ENCODE results near the gene APC2.
A peak's percentile ranks its signal among the peaks of the same experiment; 100 is the strongest.

The APC2 gene

GRCh38 chr19:1408300-1409203 lies 41.4 kb upstream of the APC2 start:
- H3K9ac ChIP-seq (ENCODE audit: low read depth in 1 of 2, low read length in 2 of 2), result peak overlapping the region; percentile 76 to 92

GRCh38 chr19:1409204-1410005 lies 40.5 kb upstream of the APC2 start:
- peak overlapping the region; percentile 80 to 82 for H3K4me3 ChIP-seq (ENCODE audit: low read length in 2 of 2)
- H3K9me3 ChIP-seq (ENCODE audit: control insufficient read depth in 2 of 2, low read length in 2 of 2), result no peaks in the 10 kb centered on the region
- no peaks in the 10 kb centered on the region for H3K27me3 ChIP-seq (ENCODE audit: control insufficient read depth in 2 of 2, insufficient read depth in 2 of 2, low read length in 2 of 2)
- peak overlapping the region; percentile 76 to 92 for H3K9ac ChIP-seq (ENCODE audit: low read depth in 1 of 2, low read length in 2 of 2)
- H3K27ac ChIP-seq (ENCODE audit: low read depth in 2 of 2, low read length in 2 of 2), result peak overlapping the region; percentile 85 to 89
- peaks cover 7 to 21% of the 10 kb centered on the region in 2 donors for H3K36me3 ChIP-seq (ENCODE audit: control insufficient read depth in 2 of 2, insufficient read depth in 2 of 2, low read length in 2 of 2)
- H3K4me1 ChIP-seq (ENCODE audit: control insufficient read depth in 2 of 2, insufficient read depth in 2 of 2, low read length in 2 of 2), result peaks cover 29 to 40% of the 10 kb centered on the region in 2 donors

More at GRCh38 chr19:1408300-1409203, 41.4 kb upstream of the APC2 start:
- Histone ChIP-seq H3K36me3 (ENCODE audit: control insufficient read depth in 2 of 2, insufficient read depth in 2 of 2, low read length in 2 of 2) (peaks cover 7 to 19% of the 10 kb centered on the region in 2 donors), H3K4me3 (ENCODE audit: low read length in 2 of 2) (peak overlapping the region; percentile 80 to 82), H3K4me1 (ENCODE audit: control insufficient read depth in 2 of 2, insufficient read depth in 2 of 2, low read length in 2 of 2) (peaks cover 29 to 40% of the 10 kb centered on the region in 2 donors), H3K27me3 (ENCODE audit: control insufficient read depth in 2 of 2, insufficient read depth in 2 of 2, low read length in 2 of 2) (no peaks in the 10 kb centered on the region), H3K27ac (ENCODE audit: low read depth in 2 of 2, low read length in 2 of 2) (peak overlapping the region; percentile 85 to 89), H3K9me3 (ENCODE audit: control insufficient read depth in 2 of 2, low read length in 2 of 2) (no peaks in the 10 kb centered on the region)

GRCh38 chr19:1410136-1410786 lies 39.7 kb upstream of the APC2 start:
- Histone ChIP-seq H3K27me3 (ENCODE audit: control insufficient read depth in 2 of 2, insufficient read depth in 2 of 2, low read length in 2 of 2) (no peaks in the 10 kb centered on the region), H3K9ac (ENCODE audit: low read depth in 1 of 2, low read length in 2 of 2) (no peak overlapping the region), H3K4me1 (ENCODE audit: control insufficient read depth in 2 of 2, insufficient read depth in 2 of 2, low read length in 2 of 2) (peaks cover 35 to 45% of the 10 kb centered on the region in 2 donors), H3K4me3 (ENCODE audit: low read length in 2 of 2) (no peak overlapping the region), H3K36me3 (ENCODE audit: control insufficient read depth in 2 of 2, insufficient read depth in 2 of 2, low read length in 2 of 2) (peaks cover 7 to 21% of the 10 kb centered on the region in 2 donors), H3K9me3 (ENCODE audit: control insufficient read depth in 2 of 2, low read length in 2 of 2) (no peaks in the 10 kb centered on the region), H3K27ac (ENCODE audit: low read depth in 2 of 2, low read length in 2 of 2) (no peak overlapping the region)

- H3K27ac ChIP-seq (ENCODE audit: low read depth in 2 of 2, low read length in 2 of 2), result no peak overlapping the region
- H3K4me1 ChIP-seq (ENCODE audit: control insufficient read depth in 2 of 2, insufficient read depth in 2 of 2, low read length in 2 of 2), result peaks cover 40 to 49% of the 10 kb centered on the region in 2 donors
- no peak overlapping the region for H3K4me3 ChIP-seq (ENCODE audit: low read length in 2 of 2)
- H3K9ac ChIP-seq (ENCODE audit: low read depth in 1 of 2, low read length in 2 of 2), result no peak overlapping the region
- no peaks in the 10 kb centered on the region for H3K9me3 ChIP-seq (ENCODE audit: control insufficient read depth in 2 of 2, low read length in 2 of 2)
- peaks cover 7 to 21% of the 10 kb centered on the region in 2 donors for H3K36me3 ChIP-seq (ENCODE audit: control insufficient read depth in 2 of 2, insufficient read depth in 2 of 2, low read length in 2 of 2)
- no peaks in the 10 kb centered on the region for H3K27me3 ChIP-seq (ENCODE audit: control insufficient read depth in 2 of 2, insufficient read depth in 2 of 2, low read length in 2 of 2)
Measured at GRCh38 chr19:1410789-1411188, 39.1 kb upstream of the APC2 start.

GRCh38 chr19:1411255-1412191 lies 38.4 kb upstream of the APC2 start:
- Histone ChIP-seq H3K27me3 (ENCODE audit: control insufficient read depth in 2 of 2, insufficient read depth in 2 of 2, low read length in 2 of 2) (no peaks in the 10 kb centered on the region), H3K36me3 (ENCODE audit: control insufficient read depth in 2 of 2, insufficient read depth in 2 of 2, low read length in 2 of 2) (peaks cover 7 to 27% of the 10 kb centered on the region in 2 donors), H3K9ac (ENCODE audit: low read depth in 1 of 2, low read length in 2 of 2) (no peak overlapping the region), H3K4me3 (ENCODE audit: low read length in 2 of 2) (no peak overlapping the region), H3K27ac (ENCODE audit: low read depth in 2 of 2, low read length in 2 of 2) (no peak overlapping the region), H3K9me3 (ENCODE audit: control insufficient read depth in 2 of 2, low read length in 2 of 2) (no peaks in the 10 kb centered on the region), H3K4me1 (ENCODE audit: control insufficient read depth in 2 of 2, insufficient read depth in 2 of 2, low read length in 2 of 2) (peaks cover 45 to 53% of the 10 kb centered on the region in 2 donors)

GRCh38 chr19:1412323-1412923 lies 37.5 kb upstream of the APC2 start:
- Histone ChIP-seq H3K36me3 (ENCODE audit: control insufficient read depth in 2 of 2, insufficient read depth in 2 of 2, low read length in 2 of 2) (peaks cover 11 to 31% of the 10 kb centered on the region in 2 donors), H3K27me3 (ENCODE audit: control insufficient read depth in 2 of 2, insufficient read depth in 2 of 2, low read length in 2 of 2) (no peaks in the 10 kb centered on the region), H3K4me1 (ENCODE audit: control insufficient read depth in 2 of 2, insufficient read depth in 2 of 2, low read length in 2 of 2) (peaks cover 41 to 51% of the 10 kb centered on the region in 2 donors), H3K4me3 (ENCODE audit: low read length in 2 of 2) (no peak overlapping the region), H3K9ac (ENCODE audit: low read depth in 1 of 2, low read length in 2 of 2) (no peak overlapping the region), H3K9me3 (ENCODE audit: control insufficient read depth in 2 of 2, low read length in 2 of 2) (no peaks in the 10 kb centered on the region), H3K27ac (ENCODE audit: low read depth in 2 of 2, low read length in 2 of 2) (no peak overlapping the region)

- no peak overlapping the region for H3K9ac ChIP-seq (ENCODE audit: low read depth in 1 of 2, low read length in 2 of 2)
- no peaks in the 10 kb centered on the region for H3K27me3 ChIP-seq (ENCODE audit: control insufficient read depth in 2 of 2, insufficient read depth in 2 of 2, low read length in 2 of 2)
- H3K9me3 ChIP-seq (ENCODE audit: control insufficient read depth in 2 of 2, low read length in 2 of 2), result no peaks in the 10 kb centered on the region
- peaks cover 14 to 37% of the 10 kb centered on the region in 2 donors for H3K36me3 ChIP-seq (ENCODE audit: control insufficient read depth in 2 of 2, insufficient read depth in 2 of 2, low read length in 2 of 2)
- H3K4me1 ChIP-seq (ENCODE audit: control insufficient read depth in 2 of 2, insufficient read depth in 2 of 2, low read length in 2 of 2), result peaks cover 41 to 51% of the 10 kb centered on the region in 2 donors
- H3K4me3 ChIP-seq (ENCODE audit: low read length in 2 of 2), result no peak overlapping the region
- H3K27ac ChIP-seq (ENCODE audit: low read depth in 2 of 2, low read length in 2 of 2), result no peak overlapping the region
Measured at GRCh38 chr19:1412995-1413800, 36.7 kb upstream of the APC2 start.

- peaks cover 19 to 27% of the 10 kb centered on the region in 2 donors for H3K4me1 ChIP-seq (ENCODE audit: control insufficient read depth in 2 of 2, insufficient read depth in 2 of 2, low read length in 2 of 2)
- H3K9me3 ChIP-seq (ENCODE audit: control insufficient read depth in 2 of 2, low read length in 2 of 2), result no peaks in the 10 kb centered on the region
- no peaks in the 10 kb centered on the region for H3K27me3 ChIP-seq (ENCODE audit: control insufficient read depth in 2 of 2, insufficient read depth in 2 of 2, low read length in 2 of 2)
- peak overlapping the region; percentile 66 to 68 for H3K27ac ChIP-seq (ENCODE audit: low read depth in 2 of 2, low read length in 2 of 2)
- no peak overlapping the region for H3K4me3 ChIP-seq (ENCODE audit: low read length in 2 of 2)
- peaks cover 37 to 57% of the 10 kb centered on the region in 2 donors for H3K36me3 ChIP-seq (ENCODE audit: control insufficient read depth in 2 of 2, insufficient read depth in 2 of 2, low read length in 2 of 2)
- H3K9ac ChIP-seq (ENCODE audit: low read depth in 1 of 2, low read length in 2 of 2), result peak overlapping the region; percentile 9 to 59
Measured at GRCh38 chr19:1416014-1416841, 33.7 kb upstream of the APC2 start.
